HL-60/S4 treated with retinoic acid at 250 ng/mL for 4 days and 3 days (cell line): Measurements from ENCODE around the gene MSMP.

ENCODE experiments used
- in situ Hi-C: fragments of 300-500 bp; cut with MboI; formaldehyde crosslinking; loops from 2 replicates; pipeline ENCODE4 v1.7.0; 2022; ENCODE audit warnings: low sequenced_read_pairs

Gene MSMP, protein sequence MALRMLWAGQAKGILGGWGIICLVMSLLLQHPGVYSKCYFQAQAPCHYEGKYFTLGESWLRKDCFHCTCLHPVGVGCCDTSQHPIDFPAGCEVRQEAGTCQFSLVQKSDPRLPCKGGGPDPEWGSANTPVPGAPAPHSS

GRCh38 chr9:35754264-35754663, at the start of gene MSMP:
TSS of gene MSMP (minus strand) at chr9:35754276. CDS start at chr9:35754129, 147 bp downstream.
- in situ Hi-C loops = no loop called here

DNA sequence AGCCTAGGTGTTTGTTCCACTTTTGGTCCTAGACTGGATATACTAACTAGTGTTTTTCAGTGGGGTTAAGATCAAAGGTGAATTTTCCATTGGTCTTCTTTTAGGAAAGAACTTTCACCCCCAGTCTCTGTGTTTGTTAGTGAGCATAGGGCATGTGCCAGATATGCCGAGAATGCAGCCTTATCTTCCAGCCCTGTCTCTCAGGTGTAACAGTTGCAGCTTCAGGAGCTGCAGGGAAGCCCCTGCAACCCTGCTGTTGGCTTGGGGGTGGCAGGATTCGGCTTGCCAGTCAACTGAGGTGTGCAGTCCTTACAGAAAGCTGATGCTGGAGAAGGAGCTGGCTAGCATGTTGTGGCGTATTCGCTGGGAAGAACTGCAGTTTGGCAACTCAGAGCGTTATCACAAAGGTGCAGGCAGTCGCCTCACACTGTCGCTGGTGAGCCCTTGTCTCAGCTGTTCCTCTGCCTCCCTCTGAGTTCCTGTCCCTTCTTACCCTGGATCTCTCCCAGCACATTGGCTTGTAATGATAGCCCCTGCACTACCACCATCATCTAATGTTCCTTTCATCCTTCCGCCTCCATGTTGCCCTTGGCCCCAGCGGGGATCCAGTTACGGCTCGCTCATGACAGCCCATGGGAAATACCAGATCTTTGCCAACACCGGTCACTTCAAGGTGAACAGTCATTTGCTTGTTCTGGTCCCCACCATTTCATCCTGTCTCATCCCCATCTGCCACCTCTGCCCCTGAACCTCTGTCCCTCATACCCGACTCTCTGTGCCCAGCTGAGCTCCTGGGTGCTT, 47.5 kb upstream of the MSMP start:
- in situ Hi-C loops = no loop called here

- in situ Hi-C loops = no loop called here
Observed at GRCh38 chr9:35800530-35800929, 46.5 kb upstream of the MSMP start.

- in situ Hi-C loops = no loop called here
Observed at GRCh38 chr9:35798658-35799374, 44.7 kb upstream of the MSMP start.

- in situ Hi-C loops = no loop called here
Observed at GRCh38 chr9:35797311-35798109, 43.4 kb upstream of the MSMP start.

- in situ Hi-C loops = no loop called here
Observed at GRCh38 chr9:35795695-35796094, 41.6 kb upstream of the MSMP start.

DNA sequence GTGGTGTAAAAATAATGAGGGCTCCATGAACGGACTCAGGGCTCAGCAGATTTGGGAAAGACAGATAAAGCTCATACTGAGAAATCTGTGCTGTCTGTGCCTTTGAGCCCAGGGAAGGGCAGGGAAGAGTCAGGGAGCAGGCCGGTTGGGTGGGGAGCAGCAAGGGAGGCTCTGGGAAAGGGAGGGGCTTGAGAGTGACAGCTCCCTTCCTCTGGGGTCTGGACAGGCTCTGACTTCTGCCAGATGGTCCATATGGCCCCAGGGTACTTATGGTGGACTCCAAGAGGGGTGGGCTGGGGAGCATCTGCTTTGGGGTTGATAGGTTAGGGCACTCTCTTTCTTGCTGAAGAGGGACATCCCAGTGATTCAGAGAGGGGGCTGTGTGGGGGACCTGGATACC, 39.4 kb upstream of the MSMP start:
- in situ Hi-C loops = no loop called here

DNA sequence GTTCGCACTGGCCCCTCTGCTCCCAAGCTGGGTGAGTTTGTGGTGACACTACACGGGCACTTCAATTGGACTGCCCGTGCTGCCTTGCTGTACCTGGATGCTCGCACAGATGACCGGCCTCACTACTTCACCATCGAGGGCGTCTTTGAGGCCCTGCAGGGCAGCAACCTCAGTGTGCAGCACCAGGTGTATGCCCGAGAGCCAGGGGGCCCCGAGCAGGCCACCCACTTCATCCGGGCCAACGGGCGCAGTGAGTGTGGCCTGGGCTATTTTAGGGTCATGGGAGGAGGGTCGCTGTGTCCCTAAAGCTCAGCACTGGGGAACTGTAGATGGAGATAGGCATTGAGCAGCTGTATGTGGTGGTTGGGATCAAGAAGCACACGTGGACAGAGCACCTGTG, 38.8 kb upstream of the MSMP start:
- in situ Hi-C loops = no loop called here

GRCh38 chr9:35792024-35792813, 38.1 kb upstream of the MSMP start:
- in situ Hi-C loops = no loop called here

GRCh38 chr9:35791297-35791921, 37.3 kb upstream of the MSMP start, which contains the start of gene NPR2:
TSS of gene NPR2 (plus strand) at chr9:35791591. CDS start at chr9:35792409, 818 bp downstream.
- in situ Hi-C loops = no loop called here

GRCh38 chr9:35790385-35791296, 36.6 kb upstream of the MSMP start:
- in situ Hi-C loops = no loop called here

- in situ Hi-C loops = no loop called here
Observed at GRCh38 chr9:35790025-35790384, 35.9 kb upstream of the MSMP start.

GRCh38 chr9:35789541-35789940, 35.5 kb upstream of the MSMP start:
- in situ Hi-C loops = no loop called here

GRCh38 chr9:35783418-35783817, 29.3 kb upstream of the MSMP start:
- in situ Hi-C loops = no loop called here

- in situ Hi-C loops = no loop called here
Observed at GRCh38 chr9:35781066-35781465, 27.0 kb upstream of the MSMP start.

GRCh38 chr9:35778496-35778895, 24.4 kb upstream of the MSMP start:
- in situ Hi-C loops = no loop called here

GRCh38 chr9:35776018-35776417, 21.9 kb upstream of the MSMP start:
- in situ Hi-C loops = no loop called here

DNA sequence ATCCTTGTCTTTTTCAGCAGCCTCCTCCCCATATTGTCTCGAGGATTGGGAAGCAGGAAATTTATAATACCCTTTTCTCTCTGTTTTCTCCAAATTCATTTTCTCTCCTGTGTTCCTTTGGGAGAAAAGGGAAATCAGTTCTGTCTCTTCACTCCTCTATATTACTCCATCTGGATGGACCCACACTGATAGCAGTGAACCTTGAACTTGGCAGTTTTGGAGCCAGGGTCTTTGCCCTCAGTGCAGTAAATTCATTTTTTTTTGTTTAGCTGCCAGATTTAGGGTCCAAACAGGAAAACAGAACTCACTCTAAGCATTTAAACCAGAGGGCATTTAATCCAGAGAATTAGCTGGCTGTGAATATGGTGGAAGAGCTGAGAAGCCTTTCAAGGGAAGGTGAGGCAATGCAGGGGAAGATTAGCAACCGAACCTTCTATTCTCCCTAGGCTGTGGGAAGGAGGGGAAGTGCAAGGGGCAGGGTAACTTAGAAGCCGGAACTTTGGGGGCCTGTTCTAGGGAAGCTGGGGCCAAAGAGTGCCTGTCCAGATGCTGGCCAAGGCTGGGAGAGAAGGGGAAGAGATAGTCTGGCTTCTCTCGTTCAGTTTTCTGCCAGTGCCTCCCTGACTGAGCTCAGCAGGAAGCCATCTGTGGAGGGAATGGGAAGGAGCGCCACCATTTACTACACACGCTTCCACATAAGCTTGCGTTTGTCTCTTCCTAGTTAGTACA, 21.0 kb upstream of the MSMP start:
- in situ Hi-C loops = no loop called here
